VCaP (cell line): ENCODE data around the gene CD81.
A peak's percentile ranks its signal among the peaks of the same experiment; 100 is the strongest.

Experiments
- H3K27ac ChIP-seq: fragments of 450-650 bp; 2 replicates; pipeline ENCODE4 v1.5.1; 2017
- TF ChIP-seq, protein P1 (sequence below): fragments of 450-650 bp; conservative IDR thresholded peaks from 2 replicates; pipeline ENCODE4 v1.5.1; 2017; ENCODE audit warnings: mild to moderate bottlenecking, moderate library complexity

Gene CD81

GRCh38 chr11:2395856-2396255 is 18.7 kb downstream of the CD81 start:
- TF ChIP-seq, protein P1, sequence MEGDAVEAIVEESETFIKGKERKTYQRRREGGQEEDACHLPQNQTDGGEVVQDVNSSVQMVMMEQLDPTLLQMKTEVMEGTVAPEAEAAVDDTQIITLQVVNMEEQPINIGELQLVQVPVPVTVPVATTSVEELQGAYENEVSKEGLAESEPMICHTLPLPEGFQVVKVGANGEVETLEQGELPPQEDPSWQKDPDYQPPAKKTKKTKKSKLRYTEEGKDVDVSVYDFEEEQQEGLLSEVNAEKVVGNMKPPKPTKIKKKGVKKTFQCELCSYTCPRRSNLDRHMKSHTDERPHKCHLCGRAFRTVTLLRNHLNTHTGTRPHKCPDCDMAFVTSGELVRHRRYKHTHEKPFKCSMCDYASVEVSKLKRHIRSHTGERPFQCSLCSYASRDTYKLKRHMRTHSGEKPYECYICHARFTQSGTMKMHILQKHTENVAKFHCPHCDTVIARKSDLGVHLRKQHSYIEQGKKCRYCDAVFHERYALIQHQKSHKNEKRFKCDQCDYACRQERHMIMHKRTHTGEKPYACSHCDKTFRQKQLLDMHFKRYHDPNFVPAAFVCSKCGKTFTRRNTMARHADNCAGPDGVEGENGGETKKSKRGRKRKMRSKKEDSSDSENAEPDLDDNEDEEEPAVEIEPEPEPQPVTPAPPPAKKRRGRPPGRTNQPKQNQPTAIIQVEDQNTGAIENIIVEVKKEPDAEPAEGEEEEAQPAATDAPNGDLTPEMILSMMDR, result no peak
- no peak overlapping the region for H3K27ac ChIP-seq

- TF ChIP-seq, protein P1, result no peak
- H3K27ac ChIP-seq, result no peak overlapping the region
Measured at GRCh38 chr11:2396471-2396870, 19.4 kb downstream of the CD81 start.

DNA sequence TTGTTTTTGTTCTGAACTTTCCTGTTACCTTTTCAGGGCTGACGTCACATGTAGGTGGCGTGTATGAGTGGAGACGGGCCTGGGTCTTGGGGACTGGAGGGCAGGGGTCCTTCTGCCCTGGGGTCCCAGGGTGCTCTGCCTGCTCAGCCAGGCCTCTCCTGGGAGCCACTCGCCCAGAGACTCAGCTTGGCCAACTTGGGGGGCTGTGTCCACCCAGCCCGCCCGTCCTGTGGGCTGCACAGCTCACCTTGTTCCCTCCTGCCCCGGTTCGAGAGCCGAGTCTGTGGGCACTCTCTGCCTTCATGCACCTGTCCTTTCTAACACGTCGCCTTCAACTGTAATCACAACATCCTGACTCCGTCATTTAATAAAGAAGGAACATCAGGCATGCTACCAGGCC is 19.9 kb downstream of the CD81 start:
- TF ChIP-seq, protein P1, result no peak
- H3K27ac ChIP-seq, result no peak overlapping the region

DNA sequence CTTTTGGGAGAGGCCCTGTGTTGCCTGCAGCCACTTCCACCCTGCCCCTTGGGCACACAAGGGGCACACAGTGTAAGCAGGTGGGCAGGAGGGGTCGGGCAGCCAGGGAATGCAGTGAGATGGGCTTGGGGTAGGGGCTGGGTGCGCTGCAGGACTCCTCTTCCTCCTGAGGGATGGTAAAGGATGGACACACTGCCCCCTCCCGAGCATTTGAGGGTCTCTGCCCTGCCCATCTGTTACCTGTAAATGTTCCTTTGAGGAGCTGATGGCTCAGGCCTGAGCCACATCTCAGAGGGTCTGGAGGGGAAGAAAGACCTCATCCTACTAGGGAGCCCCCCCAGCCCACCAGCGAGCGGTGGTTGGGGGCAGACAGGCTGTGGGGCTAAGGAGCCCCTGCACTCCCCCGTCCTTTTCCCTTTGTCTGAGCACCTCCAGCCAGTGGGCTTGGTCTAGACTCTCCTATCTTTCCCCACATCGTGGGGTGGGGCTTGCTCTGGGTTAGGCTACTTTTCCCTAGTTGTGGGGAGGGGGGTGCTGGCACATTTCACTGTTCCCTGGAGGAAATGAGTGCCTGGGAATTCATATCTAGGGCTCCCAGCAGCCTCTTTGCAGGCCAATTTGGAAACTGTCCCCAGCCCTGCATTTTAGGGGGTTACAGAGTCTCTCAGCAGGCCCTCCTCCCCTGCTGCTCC is 21.7 kb downstream of the CD81 start:
- peak overlapping the region; percentile 94 for H3K27ac ChIP-seq
- TF ChIP-seq, protein P1, result no peak

- H3K27ac ChIP-seq, result peak overlapping the region; percentile 94
- TF ChIP-seq, protein P1, result no peak
Measured at GRCh38 chr11:2399488-2400068, 22.5 kb downstream of the CD81 start.

DNA sequence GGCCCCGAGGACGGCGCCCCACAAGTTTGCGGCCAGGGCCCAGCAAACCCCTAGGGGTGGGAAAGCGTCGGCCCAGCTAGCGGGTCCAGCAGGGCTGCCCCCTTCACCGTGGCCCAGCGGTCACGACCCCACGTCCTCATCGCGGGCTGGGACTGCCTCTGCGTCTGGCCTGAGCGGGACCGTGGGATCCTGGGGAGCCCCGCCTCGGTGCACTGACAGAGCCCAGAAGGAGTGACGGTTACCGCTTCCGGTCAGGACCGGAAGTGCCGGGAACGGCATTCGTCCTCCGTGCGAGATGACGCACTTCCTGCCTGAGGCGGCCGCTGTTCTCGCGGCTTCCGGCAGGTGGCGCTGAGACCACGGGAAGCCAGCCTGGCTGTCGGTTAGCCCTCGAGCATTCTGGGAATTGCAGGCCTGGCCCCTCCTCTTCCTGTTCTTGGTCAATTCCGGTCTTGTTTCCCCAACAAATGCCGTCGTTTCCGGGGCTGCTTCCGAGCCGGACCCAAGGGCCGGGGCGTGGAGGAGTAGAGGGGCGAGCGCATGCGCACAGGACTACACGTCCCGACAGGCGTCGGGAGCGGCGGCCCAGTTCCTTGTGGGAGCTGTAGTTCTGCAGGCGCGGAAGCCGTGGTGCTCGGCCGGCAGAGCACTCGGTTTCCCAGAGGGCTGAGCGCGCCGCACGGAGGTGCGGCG is 23.1 kb downstream of the CD81 start, which contains the start of gene TSSC4:
Gene TSSC4 (plus strand): TSS at position 682 of the 693 bp plus-strand sequence. CDS start 1,884 bp downstream, outside the sequence.
- TF ChIP-seq, protein P1, result peak; percentile 98
- H3K27ac ChIP-seq, result peak within 1 kb of the TSS; percentile 94

GRCh38 chr11:2400762-2401435 is 23.8 kb downstream of the CD81 start:
- H3K27ac ChIP-seq, result peak overlapping the region; percentile 94
- TF ChIP-seq, protein P1, result no peak
